ENCODE measurements around the gene CCDC171.

- TF ChIP-seq ZNF781 (CRISPR knock-in tag; IDR thresholded peaks at IDR 0.05; ENCODE audit: borderline replicate concordance, not compliant biosample characterization) (no peak), DNMT3B (CRISPR knock-in tag; conservative IDR thresholded peaks at IDR 0.05) (no peak)
These were observed 461.0 kb downstream of the CCDC171 start for GRCh38 chr9:16013826-16014225.

All from HepG2 (cell line).